HG03108 (cell line): ENCODE results near the gene CHMP1A.
"Not testable (repeated sequence)": the region's sequence is repeated elsewhere in the genome, so short reads cannot be mapped to it uniquely, and the experiment has no call there.

Source experiments
- ATAC-seq: cut with Tn5 transposase; IDR thresholded peaks from one replicate; pipeline ENCODE4 v1.9.1; 2021; ENCODE audit warnings: moderate library complexity; ENCODE audit not compliant: unreplicated experiment

CHMP1A gene

GRCh38 chr16:89693289-89693731 lies 35.8 kb upstream of the CHMP1A start:
- no peak for ATAC-seq

DNA sequence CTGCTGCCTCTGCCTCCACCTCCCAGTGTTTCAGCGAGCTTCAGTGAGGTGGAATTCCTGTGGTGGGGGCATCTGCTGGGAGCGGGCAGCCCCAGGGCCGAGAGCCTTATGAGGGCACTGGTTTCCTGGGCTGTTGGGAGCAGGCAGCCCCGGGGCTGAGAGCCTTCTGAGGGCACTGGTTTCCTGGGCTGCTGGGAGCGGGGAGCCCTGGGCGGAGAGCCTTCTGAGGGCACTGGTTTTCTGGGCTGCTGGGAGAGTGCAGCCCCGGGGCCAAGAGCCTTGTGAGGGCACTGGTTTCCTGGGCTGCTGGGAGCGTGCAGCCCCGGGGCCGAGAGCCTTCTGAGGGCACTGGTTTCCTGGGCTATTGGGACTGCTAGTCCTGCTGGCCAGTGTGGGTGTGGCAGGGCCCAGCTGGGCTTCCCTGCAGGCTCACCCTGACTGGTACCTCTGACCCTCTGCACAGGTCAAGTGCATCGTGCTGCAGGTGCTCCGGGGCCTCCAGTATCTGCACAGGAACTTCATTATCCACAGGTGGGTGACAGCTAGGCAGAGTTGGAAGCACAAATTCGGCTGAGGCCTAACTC lies 34.6 kb upstream of the CHMP1A start:
- ATAC-seq, result no peak

DNA sequence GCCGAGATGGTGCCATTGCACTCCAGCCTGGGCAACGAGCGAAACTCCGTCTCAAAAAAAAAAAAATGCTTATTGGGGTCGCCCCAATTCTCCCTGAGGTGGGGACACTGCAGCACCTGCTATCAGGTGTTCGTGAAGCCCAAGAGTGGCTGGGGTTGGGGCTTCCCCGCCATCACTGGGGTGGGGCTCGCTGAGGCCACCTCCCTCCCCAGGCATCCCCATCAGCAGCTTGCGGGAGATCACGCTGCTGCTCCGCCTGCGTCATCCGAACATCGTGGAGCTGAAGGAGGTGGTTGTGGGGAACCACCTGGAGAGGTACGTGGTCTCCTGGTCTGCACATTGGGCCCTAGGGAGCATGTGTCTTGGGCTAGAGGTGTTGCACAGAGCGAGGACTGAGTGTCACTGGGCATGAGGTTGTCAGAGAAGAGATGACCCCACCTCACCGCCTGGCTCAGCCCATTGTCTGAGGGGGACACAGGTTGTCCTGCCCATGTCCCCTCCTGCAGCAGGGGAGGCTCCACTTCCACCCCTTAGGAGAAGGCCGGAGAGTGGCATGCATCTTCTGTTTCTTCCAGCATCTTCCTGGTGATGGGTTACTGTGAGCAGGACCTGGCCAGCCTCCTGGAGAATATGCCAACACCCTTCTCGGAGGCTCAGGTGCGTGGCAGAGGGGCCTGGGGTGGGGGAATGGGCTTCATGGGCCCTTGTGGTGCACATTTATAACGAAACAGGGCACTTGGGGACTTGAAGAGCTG lies 33.9 kb upstream of the CHMP1A start:
- no peak for ATAC-seq

DNA sequence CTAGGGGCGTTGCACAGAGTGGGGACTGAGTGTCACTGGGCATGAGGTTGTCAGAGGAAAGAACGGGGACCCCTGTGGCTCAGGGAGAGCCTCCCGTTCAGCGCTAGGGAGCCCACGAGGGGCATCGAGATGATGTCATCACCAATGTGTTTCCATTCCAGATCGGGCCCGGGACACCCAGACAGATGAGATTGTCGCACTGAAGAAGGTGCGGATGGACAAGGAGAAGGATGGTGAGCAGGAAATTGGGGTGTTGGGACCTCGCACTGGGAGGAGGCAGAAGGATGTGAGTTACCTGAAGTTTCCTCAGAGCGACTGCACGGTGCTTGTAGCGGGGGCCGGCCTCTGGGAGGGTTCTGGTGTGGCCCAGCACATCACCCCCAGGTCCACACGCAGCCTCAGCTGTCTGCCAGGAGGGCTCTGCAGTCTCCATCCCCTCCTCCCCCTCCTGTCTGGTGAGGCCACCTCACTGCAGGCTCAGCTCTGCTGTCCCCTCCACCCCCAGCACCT lies 32.9 kb upstream of the CHMP1A start:
- ATAC-seq, result no peak

DNA sequence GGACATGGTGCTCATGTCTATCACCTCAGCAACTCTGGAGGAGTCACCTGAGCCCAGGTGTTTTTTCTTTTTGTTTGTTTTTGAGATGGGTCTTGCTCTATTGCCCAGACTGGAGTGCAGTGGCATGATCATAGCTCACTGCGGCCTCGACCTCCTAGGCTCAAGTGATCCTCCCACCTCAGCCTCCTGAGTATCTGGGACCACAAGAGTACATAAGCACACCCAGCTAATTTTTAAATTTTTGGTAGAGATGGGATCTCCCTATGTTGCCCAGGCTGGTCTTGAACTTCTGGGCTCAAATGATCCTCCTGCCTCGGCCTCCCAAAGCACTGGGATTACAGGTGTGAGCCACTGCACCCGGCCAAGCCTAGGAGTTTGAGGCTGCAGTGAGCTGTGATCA lies 32.1 kb upstream of the CHMP1A start:
- ATAC-seq, result not testable (repeated sequence)

DNA sequence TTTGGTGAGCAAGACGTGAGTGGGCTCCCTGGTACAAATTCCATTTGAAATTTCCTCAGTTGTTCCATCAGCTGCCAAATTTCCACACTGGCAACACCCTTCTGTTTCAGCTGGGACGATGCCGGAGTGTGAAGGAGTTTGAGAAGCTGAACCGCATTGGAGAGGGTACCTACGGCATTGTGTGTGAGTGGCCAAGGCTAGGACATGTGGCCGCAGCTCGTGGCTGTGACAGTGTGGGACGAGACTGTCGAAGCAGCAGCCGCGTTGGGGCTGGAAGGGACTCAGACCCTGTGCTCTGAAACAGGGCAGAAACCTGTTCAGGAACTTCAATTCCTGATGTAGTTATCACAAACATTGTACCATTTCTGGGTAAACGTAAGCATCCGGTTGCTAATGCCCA lies 31.6 kb upstream of the CHMP1A start:
- ATAC-seq, result no peak

DNA sequence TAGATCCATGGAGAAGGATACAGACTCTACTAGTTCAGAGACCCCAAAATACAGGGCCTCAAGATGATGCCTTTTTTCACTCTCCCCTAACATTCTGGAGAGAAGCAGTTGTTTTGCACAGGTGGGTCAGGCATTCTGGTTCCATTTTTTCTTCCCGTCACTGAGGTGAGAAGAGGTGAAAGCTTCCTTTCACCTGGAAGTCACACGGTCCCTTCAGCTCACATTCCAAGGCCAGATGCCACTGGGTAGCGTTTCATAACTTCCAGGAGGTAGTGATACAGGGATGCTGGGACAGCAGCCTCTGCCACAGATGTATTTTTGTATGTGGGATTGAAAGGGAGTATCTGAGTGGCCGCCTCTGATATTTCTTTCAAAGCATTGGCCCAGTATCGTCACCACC lies 30.9 kb upstream of the CHMP1A start:
- no peak for ATAC-seq

GRCh38 chr16:89687092-89687940 lies 29.8 kb upstream of the CHMP1A start:
- peak; percentile 40 for ATAC-seq

DNA sequence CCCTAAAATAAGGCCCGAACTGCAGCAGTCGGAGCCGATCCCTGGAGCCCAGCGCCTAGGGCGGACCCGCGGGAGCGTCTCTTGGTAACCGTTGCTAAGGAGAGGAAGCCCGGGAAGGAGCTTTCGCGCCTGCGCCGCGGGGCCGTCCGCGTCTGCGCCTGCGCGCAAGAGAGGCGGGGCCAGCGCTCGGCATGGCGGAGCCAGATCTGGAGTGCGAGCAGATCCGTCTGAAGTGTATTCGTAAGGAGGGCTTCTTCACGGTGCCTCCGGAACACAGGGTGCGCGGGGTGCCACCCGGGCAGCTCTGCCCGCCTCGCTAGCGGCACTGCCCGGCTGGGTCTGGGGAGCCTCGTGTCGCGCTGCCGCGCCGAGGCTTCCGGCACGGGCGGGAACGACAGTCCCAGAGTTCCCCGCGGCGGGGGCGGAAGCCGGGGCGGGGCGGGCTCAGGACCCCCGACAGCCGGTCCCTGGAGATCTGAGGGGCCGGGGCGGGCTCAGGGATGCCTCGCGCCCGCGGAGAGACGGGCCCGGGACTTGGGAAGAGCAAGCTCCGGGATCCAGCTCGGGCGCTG lies 29.1 kb upstream of the CHMP1A start, which contains the start of gene CDK10:
CDK10 (plus strand) TSS at position 170 of the 572 bp plus-strand sequence; CDS start at position 192, 22 bp downstream.
- peak; percentile 73 for ATAC-seq

GRCh38 chr16:89685916-89686315 lies 28.4 kb upstream of the CHMP1A start:
- no peak for ATAC-seq

GRCh38 chr16:89678258-89678657 lies 20.8 kb upstream of the CHMP1A start:
- no peak for ATAC-seq

- ATAC-seq, result no peak
These were observed 14.9 kb upstream of the CHMP1A start for GRCh38 chr16:89672177-89672941.

DNA sequence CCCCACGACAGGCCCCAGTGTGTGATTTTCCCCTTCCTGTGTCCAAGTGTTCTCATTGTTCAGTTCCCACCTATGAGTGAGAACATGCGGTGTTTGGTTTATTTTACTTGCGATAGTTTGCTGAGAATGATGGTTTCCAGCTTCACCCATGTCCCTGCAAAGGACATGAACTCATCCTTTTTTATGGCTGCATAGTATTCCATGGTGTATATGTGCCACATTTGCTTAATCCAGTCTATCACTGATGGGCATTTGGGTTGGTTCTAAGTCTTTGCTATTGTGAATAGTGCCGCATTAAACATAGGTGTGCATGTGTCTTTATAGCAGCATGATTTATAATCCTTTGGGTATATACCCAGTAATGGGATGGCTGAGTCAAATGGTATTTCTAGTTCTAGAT lies 14.1 kb upstream of the CHMP1A start:
- ATAC-seq, result not testable (repeated sequence)

DNA sequence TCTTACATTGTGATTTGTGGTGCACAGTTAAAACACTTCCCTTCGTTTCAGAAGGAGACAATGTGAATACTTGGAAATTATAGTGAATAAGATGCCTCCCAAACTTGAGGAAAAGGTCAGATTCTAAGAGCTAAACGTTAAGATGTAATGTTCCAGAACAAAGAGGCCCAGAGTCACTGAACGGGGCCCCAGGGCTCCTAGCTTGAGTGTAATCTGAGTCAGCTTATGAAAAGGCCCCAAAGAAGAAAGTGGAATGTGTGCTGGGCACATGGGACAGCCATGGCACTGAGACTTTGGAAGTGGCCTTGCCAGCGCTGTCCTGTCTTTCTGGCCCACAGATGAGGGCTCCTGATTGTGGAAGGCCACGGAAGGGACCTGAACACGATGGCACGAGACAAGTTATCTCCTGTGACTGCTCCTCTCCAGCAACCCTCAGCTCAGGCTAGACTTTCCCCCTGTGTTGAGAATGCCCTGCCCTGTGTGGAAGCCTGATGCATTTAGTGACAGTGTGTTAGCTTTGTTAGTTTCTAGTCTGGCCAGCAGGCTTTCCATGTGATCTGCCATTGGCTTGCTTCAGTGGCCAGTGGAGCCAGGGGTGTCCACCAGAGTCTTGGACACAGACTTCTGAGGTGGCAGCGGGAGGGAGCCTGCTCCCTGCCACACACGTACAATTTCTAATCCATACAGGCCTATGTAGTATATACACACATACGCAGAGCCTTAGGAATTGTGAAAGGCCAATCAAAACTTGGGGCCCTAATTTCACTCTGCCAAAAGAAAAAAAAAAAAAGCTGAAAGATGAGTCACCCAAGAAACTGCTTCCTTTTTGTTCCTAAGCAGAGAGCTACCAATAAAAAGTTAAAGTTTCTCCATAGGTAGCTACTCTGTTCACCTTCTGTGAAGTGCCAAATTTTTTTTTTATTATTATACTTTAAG lies 13.3 kb upstream of the CHMP1A start:
- ATAC-seq, result no peak

- ATAC-seq, result no peak
These were observed 12.2 kb upstream of the CHMP1A start for GRCh38 chr16:89669755-89670154.

DNA sequence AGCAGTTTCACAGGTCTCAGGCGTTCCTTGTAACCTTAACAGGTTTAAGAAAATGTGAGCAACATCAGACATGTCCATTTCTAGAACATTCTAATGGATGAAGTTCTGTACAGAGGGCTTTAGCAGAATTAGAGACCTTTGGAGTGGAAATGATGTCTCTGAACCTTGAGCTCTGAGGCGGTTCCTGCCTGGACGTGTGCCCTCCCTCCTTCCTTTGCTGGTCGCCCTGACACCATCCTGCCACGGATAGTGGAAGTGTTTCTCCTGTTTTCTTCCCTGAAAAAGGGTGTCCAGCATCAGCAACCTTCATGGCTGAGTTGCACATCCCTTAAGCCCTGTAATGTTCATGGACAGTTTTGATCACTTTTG lies 11.3 kb upstream of the CHMP1A start:
- ATAC-seq, result no peak

DNA sequence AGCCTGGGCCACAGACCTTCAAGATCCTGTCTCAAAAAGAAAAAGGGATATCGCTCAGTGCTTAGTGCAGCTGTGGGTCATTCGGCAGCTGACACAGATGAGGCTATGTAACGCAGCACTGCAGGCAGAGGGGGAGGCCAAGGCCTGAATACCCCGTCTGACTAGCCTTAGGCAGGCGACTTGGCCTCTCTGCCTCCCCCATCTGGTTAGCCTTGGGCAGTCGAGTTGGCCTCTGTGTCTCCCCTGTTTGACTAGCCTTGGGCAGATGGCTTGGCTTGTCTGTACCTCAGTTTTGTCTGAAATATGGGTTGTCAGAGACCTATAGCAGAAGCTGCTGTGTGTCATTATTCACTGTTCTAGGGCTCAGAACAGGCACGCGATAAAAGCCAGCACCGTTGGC lies 10.1 kb upstream of the CHMP1A start:
- ATAC-seq, result no peak

DNA sequence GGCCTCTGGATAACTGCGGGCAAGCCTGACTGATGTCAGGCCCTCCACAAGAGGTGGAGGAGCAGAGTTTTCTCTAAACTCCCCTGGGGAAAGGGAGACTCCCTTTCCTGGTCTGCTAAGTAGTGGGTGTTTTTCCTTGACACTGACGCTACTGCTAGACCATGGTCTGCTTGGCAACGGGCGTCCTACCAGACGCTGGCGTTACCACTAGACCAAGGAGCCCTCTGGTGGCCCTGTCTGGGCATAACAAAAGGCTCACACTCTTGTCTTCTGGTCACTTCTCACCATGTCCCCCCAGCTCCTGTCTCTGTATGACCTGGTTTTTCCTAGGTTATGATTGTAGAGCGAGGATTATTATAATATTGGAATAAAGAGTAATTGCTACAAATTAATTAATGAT lies 9.5 kb upstream of the CHMP1A start:
- ATAC-seq, result not testable (repeated sequence)

DNA sequence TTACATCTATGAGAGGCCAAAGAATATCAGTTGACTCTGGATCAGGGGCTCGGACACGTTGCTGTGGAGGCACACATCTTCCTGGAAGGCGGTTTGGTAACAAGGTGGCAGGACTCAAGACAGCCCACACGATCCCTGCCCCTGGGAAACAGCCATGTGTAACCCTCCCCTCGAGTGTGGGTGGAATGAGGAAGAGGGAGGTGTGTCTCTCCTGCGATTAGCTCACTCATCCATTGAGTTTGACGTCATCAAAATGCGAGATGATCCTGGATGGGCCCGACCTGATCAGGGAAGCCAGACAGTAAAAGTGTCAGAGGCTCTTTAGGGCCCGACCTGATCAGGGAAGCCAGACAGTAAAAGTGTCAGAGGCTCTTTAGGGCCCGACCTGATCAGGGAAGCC lies 6.7 kb upstream of the CHMP1A start:
- ATAC-seq, result not testable (repeated sequence)
